GM18517 (cell line): ENCODE results near the gene AGA.

Experiments
- ATAC-seq: cut with Tn5 transposase; IDR thresholded peaks from one replicate; pipeline ENCODE4 v1.9.1; 2021; ENCODE audit warnings: mild to moderate bottlenecking, moderate library complexity; ENCODE audit not compliant: unreplicated experiment

The AGA gene

GRCh38 chr4:177391953-177392352 is 50.3 kb downstream of the AGA start:
- ATAC-seq, result no peak

- ATAC-seq, result no peak
Observed at GRCh38 chr4:177391287-177391686, 51.0 kb downstream of the AGA start.

- ATAC-seq, result no peak
Observed at GRCh38 chr4:177386278-177386815, 55.9 kb downstream of the AGA start.

- ATAC-seq, result no peak
Observed at GRCh38 chr4:177385576-177386277, 56.5 kb downstream of the AGA start.

- ATAC-seq, result no peak
Observed at GRCh38 chr4:177384856-177385397, 57.3 kb downstream of the AGA start.

GRCh38 chr4:177381762-177382310 is 60.4 kb downstream of the AGA start:
- ATAC-seq, result no peak
